Panc1 (cell line): ENCODE measurements around the gene UGT1A9. TPM values are rescaled to one million over a fixed set of nuclear protein-coding genes. Genes with fewer than 3 reads are reported as not detected.

Experiments
- ATAC-seq: fragments of 200-7000 bp; cut with Tn5 transposase; 2 replicates; pipeline ENCODE4 v1.9.1; 2020; ENCODE audit warnings: mild to moderate bottlenecking, moderate library complexity
- BruUV-seq: library from RNA; stranded (reverse); fragments of 400-500 nt; replicated peaks from 2 replicates; lab custom pipeline; 2021; lab: Mats Ljungman, UMichigan
- CTCF ChIA-PET: fragments of 300-600 bp; sonication (Branson Sonifier 250); formaldehyde crosslinking; loops from one replicate; lab custom pipeline; 2022; ENCODE audit warnings: antibody characterized with exemption; lab: Charles Lee
- POLR2A ChIA-PET: fragments of 300-600 bp; sonication (Branson Sonifier 250); formaldehyde crosslinking; loops from one replicate; lab custom pipeline; 2022; ENCODE audit warnings: antibody characterized with exemption; lab: Charles Lee
- DNase-seq: peaks from one replicate; pipeline ENCODE4 v3.0.0-alpha.2; 2010; ENCODE audit warnings: low read depth, low spot score
- H3K27ac ChIP-seq: 2 replicates; pipeline ENCODE4 v1.5.1; 2011; ENCODE audit warnings: mild to moderate bottlenecking, low read length, inconsistent platforms
- H3K27me3 ChIP-seq: fragments of 200-500 bp; sonication (Bioruptor generic); 2 replicates; pipeline ENCODE4 v1.6.0; 2014; ENCODE audit warnings: low read length, inconsistent platforms; ENCODE audit not compliant: control insufficient read depth, insufficient read depth
- H3K36me3 ChIP-seq: fragments of 200-500 bp; sonication (Bioruptor generic); 2 replicates; pipeline ENCODE4 v1.5.1; 2014; ENCODE audit warnings: inconsistent platforms, mild to moderate bottlenecking, low read length, moderate library complexity; ENCODE audit not compliant: control insufficient read depth, insufficient read depth
- H3K4me1 ChIP-seq: 2 replicates; pipeline ENCODE4 v1.5.1; 2011; ENCODE audit warnings: inconsistent platforms, mild to moderate bottlenecking, low read length, moderate library complexity; ENCODE audit not compliant: control insufficient read depth, insufficient read depth
- H3K4me3 ChIP-seq, 2 experiments: 2 replicates each; pipeline ENCODE4 v1.5.1; 2011 to 2012; ENCODE audit warnings: low read depth in 2 of 2, low read length in 2 of 2, mild to moderate bottlenecking in 2 of 2, inconsistent platforms in 1 of 2, moderate library complexity in 1 of 2
- H3K9me3 ChIP-seq: fragments of 200-500 bp; sonication (Bioruptor generic); 2 replicates; pipeline ENCODE4 v1.5.1; 2014; ENCODE audit warnings: low read depth, mild to moderate bottlenecking, inconsistent platforms, low read length, moderate library complexity; ENCODE audit not compliant: control insufficient read depth, insufficient read depth
- CTCF ChIP-seq: fragments of 450-650 bp; IDR thresholded peaks from 2 replicates; pipeline ENCODE4 v1.5.1; 2017; ENCODE audit warnings: mild to moderate bottlenecking
- POLR2AphosphoS5 ChIP-seq: IDR thresholded peaks from 2 replicates; pipeline ENCODE4 v1.6.1; 2012; ENCODE audit warnings: mild to moderate bottlenecking, low read depth, low read length, moderate library complexity
- REST ChIP-seq, 2 experiments: IDR thresholded peaks; 2 replicates each; pipeline ENCODE4 v1.6.1; 2011 to 2012; ENCODE audit warnings: low read depth in 2 of 2, control low read depth in 1 of 2, low read length in 1 of 2, mild to moderate bottlenecking in 1 of 2, moderate library complexity in 1 of 2; ENCODE audit not compliant: insufficient read depth in 1 of 2
- SIN3A ChIP-seq: IDR thresholded peaks from 2 replicates; pipeline ENCODE4 v1.6.1; 2012; ENCODE audit warnings: low read depth, mild to moderate bottlenecking, low read length, moderate library complexity, borderline replicate concordance; ENCODE audit not compliant: insufficient read depth
- TCF7L2 ChIP-seq: IDR thresholded peaks from 2 replicates; pipeline ENCODE4 v1.6.1; 2011; ENCODE audit warnings: mild to moderate bottlenecking, low read depth, low read length, inconsistent platforms
- in situ Hi-C: cut with HindIII; loops from 2 replicates; pipeline ENCODE4 v1.10.0; 2016; ENCODE audit warnings: low sequenced_read_pairs, low pct_unique_long_range_greater_than_20kb
- intact Hi-C: fragments of 100-400 bp; cut with micrococcal nuclease; formaldehyde crosslinking; loops from one replicate; pipeline ENCODE4 v1.10.0; 2022; ENCODE audit not compliant: unreplicated experiment
- total RNA-seq: library from RNA; stranded (reverse); gene quantifications from one replicate; pipeline ENCODE4 v1.2.1, GENCODE V29; 2021; ENCODE audit not compliant: unreplicated experiment

Gene UGT1A9
- total RNA-seq, 1 experiment from 2014 or later, result not detected

- intact Hi-C loops (no loop called here), in situ Hi-C loops (no loop called here)
- CTCF ChIA-PET, result no interaction called here
- H3K4me1 ChIP-seq, result no peaks in the 10 kb centered on the region
- no peaks in the 10 kb centered on the region for H3K36me3 ChIP-seq
- TF ChIP-seq CTCF, result no peak
- no peak for TF ChIP-seq TCF7L2
- TF ChIP-seq POLR2AphosphoS5, result no peak
- no peak overlapping the region for H3K4me3 ChIP-seq
- no peak overlapping the region for H3K27ac ChIP-seq
- no peak for ATAC-seq
- POLR2A ChIA-PET, result no interaction called here
- H3K9me3 ChIP-seq, result no peaks in the 10 kb centered on the region
- DNase-seq, result no peak
- no peaks in the 10 kb centered on the region for H3K27me3 ChIP-seq
- BruUV-seq, result no TSS peak
These were observed 20.3 kb upstream of the UGT1A9 start for GRCh38 chr2:233651430-233651829.

- no peak overlapping the region for H3K27ac ChIP-seq
- no peak overlapping the region for H3K4me3 ChIP-seq
- TF ChIP-seq CTCF (no peak), TCF7L2 (no peak), REST (IDR thresholded peaks at IDR 0.05; ENCODE audit: insufficient read depth in 1 of 2, low read depth in 2 of 2, low read length in 1 of 2) (no peak), POLR2AphosphoS5 (no peak), SIN3A (no peak)
- H3K9me3 ChIP-seq, result no peaks in the 10 kb centered on the region
- no peaks in the 10 kb centered on the region; the same call in 1 of the 2 replicates for H3K27me3 ChIP-seq
- H3K4me1 ChIP-seq, result no peaks in the 10 kb centered on the region
- in situ Hi-C loops, result no loop called here
- intact Hi-C loops, result no loop called here
- DNase-seq (no peak), ATAC-seq (no peak)
- BruUV-seq, result no TSS peak
- ChIA-PET POLR2A (no interaction called here), CTCF (no interaction called here)
- H3K36me3 ChIP-seq, result no peaks in the 10 kb centered on the region
These were observed 17.2 kb upstream of the UGT1A9 start for GRCh38 chr2:233654501-233654900.

GRCh38 chr2:233655043-233655442 lies 16.7 kb upstream of the UGT1A9 start:
- ChIA-PET CTCF (no interaction called here), POLR2A (no interaction called here)
- Histone ChIP-seq H3K4me3 (no peak overlapping the region), H3K27me3 (peaks cover 2% of the 10 kb centered on the region), H3K27ac (no peak overlapping the region), H3K9me3 (no peaks in the 10 kb centered on the region), H3K4me1 (no peaks in the 10 kb centered on the region), H3K36me3 (no peaks in the 10 kb centered on the region)
- DNase-seq, result no peak
- TF ChIP-seq SIN3A, result no peak
- TF ChIP-seq POLR2AphosphoS5, result no peak
- no peak for TF ChIP-seq CTCF
- TF ChIP-seq REST (IDR thresholded peaks at IDR 0.05; ENCODE audit: insufficient read depth in 1 of 2, low read depth in 2 of 2, low read length in 1 of 2), result no peak
- no peak for TF ChIP-seq TCF7L2
- no peak for ATAC-seq
- in situ Hi-C loops, result no loop called here
- BruUV-seq, result no TSS peak
- intact Hi-C loops, result no loop called here
